Left ventricle myocardium inferior (tissue), 1 donor: ENCODE results near the gene GPNMB. TPM values are rescaled to one million over a fixed set of nuclear protein-coding genes. Genes with fewer than 3 reads are reported as not detected.

Source experiments
- DNase-seq: peaks from one replicate; pipeline ENCODE4 v3.0.0-alpha.2; 2020
- H3K27ac ChIP-seq: fragments of 200-600 bp; replicated peaks from 2 replicates; pipeline ENCODE4 v1.8.0; 2021
- H3K27me3 ChIP-seq: fragments of 200-600 bp; 2 replicates; pipeline ENCODE4 v1.8.0; 2021; ENCODE audit warnings: low read depth
- H3K36me3 ChIP-seq: fragments of 200-600 bp; 2 replicates; pipeline ENCODE4 v1.8.0; 2021
- H3K4me1 ChIP-seq: fragments of 200-600 bp; 2 replicates; pipeline ENCODE4 v1.8.0; 2021
- H3K4me3 ChIP-seq: fragments of 200-600 bp; 2 replicates; pipeline ENCODE4 v1.8.0; 2021; ENCODE audit warnings: mild to moderate bottlenecking, moderate library complexity
- H3K9me3 ChIP-seq: fragments of 200-600 bp; replicated peaks from 2 replicates; pipeline ENCODE4 v1.8.0; 2021
- intact Hi-C: fragments of 100-400 bp; cut with micrococcal nuclease; formaldehyde crosslinking; loops from one replicate; pipeline ENCODE4 v1.11.0; 2022
- total RNA-seq: library from RNA; stranded (reverse); fragmentation: NEBNext Ultra II Directional; extraction: Animal tissue kit (Norgen Biotek cat#: 25700); gene quantifications from one replicate; pipeline ENCODE4 v1.2.1, GENCODE V29; 2021
- TF ChIP-seq, protein P1 (sequence below): fragments of 200-600 bp; IDR thresholded peaks from 2 replicates; pipeline ENCODE4 v1.8.0; 2021; ENCODE audit warnings: antibody characterized with exemption, mild to moderate bottlenecking, borderline replicate concordance
- donor health status: DM: no; HTN: yes; CAD: no; lungs with severe emphysema.

The GPNMB gene
- total RNA-seq, 1 donor from 2014 or later, result 288 TPM

DNA sequence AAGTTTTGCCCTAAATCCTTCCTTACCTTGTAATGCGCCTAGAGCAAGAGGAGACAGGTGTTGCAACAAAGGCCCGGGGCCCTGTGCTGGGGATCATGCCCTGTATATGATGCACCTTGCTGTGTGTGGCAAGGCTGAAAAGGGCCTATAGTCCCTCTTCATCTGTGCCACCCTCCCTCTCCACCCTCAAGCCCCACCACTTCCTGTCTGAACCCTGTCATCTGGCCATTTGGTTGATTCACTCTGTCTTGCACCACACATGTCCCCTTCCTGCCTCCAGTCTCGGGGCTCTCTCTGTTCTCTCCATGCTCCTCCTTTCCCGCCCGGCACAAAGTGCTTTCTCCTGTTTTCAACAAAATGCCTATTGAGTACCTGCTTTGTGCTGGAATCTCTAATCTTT lies 41.0 kb downstream of the GPNMB start:
- Histone ChIP-seq H3K27me3 (no peaks in the 10 kb centered on the region), H3K9me3 (no peaks in the 10 kb centered on the region), H3K4me1 (peaks cover 8% of the 10 kb centered on the region), H3K4me3 (no peak overlapping the region), H3K27ac (no peak overlapping the region), H3K36me3 (no peaks in the 10 kb centered on the region)
- TF ChIP-seq, protein P1, sequence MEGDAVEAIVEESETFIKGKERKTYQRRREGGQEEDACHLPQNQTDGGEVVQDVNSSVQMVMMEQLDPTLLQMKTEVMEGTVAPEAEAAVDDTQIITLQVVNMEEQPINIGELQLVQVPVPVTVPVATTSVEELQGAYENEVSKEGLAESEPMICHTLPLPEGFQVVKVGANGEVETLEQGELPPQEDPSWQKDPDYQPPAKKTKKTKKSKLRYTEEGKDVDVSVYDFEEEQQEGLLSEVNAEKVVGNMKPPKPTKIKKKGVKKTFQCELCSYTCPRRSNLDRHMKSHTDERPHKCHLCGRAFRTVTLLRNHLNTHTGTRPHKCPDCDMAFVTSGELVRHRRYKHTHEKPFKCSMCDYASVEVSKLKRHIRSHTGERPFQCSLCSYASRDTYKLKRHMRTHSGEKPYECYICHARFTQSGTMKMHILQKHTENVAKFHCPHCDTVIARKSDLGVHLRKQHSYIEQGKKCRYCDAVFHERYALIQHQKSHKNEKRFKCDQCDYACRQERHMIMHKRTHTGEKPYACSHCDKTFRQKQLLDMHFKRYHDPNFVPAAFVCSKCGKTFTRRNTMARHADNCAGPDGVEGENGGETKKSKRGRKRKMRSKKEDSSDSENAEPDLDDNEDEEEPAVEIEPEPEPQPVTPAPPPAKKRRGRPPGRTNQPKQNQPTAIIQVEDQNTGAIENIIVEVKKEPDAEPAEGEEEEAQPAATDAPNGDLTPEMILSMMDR, result no peak
- intact Hi-C loops, result no loop called here
- DNase-seq, result no peak

DNA sequence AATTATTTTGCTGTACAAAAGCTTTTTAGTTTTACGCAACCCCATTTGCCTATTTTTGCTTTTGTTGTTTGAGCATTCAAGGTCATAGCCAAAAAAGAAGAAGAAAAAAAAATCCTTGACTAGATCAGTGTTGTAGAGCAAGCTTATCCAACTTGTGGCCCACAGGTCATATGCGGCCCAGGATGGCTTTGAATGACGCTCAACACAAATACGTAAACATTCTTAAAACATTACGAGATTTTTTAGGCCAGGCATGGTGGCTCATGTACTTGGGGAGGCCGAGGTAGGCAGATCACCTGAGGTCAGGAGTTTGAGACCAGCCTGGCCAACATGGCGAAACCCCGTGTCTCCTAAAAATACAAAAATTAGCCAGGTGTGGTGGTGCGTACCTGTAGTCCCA lies 44.4 kb downstream of the GPNMB start:
- intact Hi-C loops, result no loop called here
- H3K27me3 ChIP-seq, result peaks cover 6% of the 10 kb centered on the region
- no peak overlapping the region for H3K27ac ChIP-seq
- no peaks in the 10 kb centered on the region for H3K36me3 ChIP-seq
- TF ChIP-seq, protein P1, result no peak
- DNase-seq, result no peak
- H3K4me1 ChIP-seq, result peaks cover 8% of the 10 kb centered on the region
- no peaks in the 10 kb centered on the region for H3K9me3 ChIP-seq
- no peak overlapping the region for H3K4me3 ChIP-seq

DNA sequence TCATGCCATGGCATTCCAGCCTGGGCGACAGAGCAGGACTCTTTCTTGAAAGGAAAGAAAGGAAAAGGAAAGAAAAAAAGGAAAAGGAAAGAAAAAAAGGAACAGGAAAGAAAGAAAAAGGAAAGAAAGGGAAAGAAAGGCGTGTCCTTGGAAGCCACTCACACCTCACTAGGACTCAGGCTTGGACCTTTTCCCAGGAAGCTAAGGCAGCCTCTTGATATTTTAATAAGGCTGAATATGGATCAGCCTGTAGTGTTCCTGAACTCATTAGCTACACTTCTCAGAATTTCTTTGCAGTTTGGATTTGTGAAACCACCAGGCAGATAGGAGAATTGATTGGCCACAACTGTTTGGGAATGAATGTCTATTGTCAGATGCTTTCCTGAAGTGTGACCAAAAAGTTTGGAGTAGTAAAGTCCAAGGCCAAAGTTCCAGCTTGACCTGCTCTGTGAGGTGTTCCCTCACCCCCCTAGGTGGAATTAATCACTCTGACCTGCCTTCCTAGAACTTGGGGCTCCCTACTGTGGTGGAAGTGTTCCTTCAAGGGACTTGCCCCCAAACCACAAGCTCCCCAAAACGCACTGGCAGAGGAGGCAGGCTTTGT lies 45.5 kb downstream of the GPNMB start:
- no peak overlapping the region for H3K27ac ChIP-seq
- no peak for DNase-seq
- H3K27me3 ChIP-seq, result peaks cover 6% of the 10 kb centered on the region
- peaks cover 8% of the 10 kb centered on the region for H3K4me1 ChIP-seq
- H3K36me3 ChIP-seq, result no peaks in the 10 kb centered on the region
- TF ChIP-seq, protein P1, result no peak
- no peak overlapping the region for H3K4me3 ChIP-seq
- intact Hi-C loops, result no loop called here
- H3K9me3 ChIP-seq, result no peaks in the 10 kb centered on the region

DNA sequence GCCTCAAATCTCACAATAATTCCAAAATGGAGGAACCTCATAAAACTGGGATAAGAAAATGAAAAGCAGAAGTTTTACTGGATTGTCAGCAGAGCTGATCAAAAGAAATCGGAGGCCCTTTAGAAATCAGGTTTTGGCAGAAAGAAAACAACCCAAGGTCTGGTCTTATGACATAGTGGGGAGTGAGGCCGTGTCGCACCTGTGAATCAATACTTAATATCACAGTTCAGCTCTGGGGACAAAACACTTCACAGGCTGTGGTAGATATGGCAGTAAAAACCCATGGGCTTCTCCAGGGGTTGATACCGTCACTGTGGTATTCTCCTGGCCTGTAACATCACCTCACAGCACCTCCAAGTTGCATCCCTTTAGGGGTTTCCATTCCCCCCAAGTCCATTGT lies 46.0 kb downstream of the GPNMB start:
- Histone ChIP-seq H3K4me1 (peaks cover 8% of the 10 kb centered on the region), H3K9me3 (no peaks in the 10 kb centered on the region), H3K27ac (no peak overlapping the region), H3K27me3 (peaks cover 6% of the 10 kb centered on the region), H3K36me3 (no peaks in the 10 kb centered on the region), H3K4me3 (no peak overlapping the region)
- TF ChIP-seq, protein P1, result no peak
- DNase-seq, result no peak
- intact Hi-C loops, result no loop called here

DNA sequence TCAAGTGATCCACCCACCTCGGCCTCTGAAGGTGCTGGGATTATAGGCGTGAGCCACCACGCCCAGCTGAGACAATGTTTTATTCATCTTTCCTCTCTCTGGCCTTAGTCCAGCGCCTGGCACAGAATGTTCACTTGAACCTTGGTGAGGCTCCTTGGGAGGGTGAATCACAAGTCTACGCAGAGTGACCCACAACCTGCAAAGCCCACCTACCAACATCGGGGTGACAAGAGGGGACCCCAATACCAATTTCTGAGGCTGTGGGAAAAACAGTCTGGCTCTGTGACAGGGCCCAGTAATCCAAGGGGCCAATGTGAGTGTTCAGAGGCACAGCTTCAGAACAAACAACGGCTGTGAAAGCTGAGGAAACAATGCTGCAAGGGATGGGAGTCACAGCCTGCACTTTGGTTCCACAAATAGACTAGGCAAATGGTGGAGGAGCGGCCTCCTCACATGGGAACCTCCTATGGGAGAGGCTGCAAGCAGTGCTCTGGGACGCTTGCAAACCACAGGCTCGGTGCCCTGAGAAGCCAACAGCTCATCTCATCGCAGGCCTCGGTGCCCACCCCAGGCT lies 47.0 kb downstream of the GPNMB start:
- intact Hi-C loops, result no loop called here
- Histone ChIP-seq H3K36me3 (no peaks in the 10 kb centered on the region), H3K4me1 (peaks cover 17% of the 10 kb centered on the region), H3K27me3 (peaks cover 6% of the 10 kb centered on the region), H3K4me3 (no peak overlapping the region), H3K9me3 (no peaks in the 10 kb centered on the region), H3K27ac (no peak overlapping the region)
- DNase-seq, result no peak
- TF ChIP-seq, protein P1, result no peak
